Measurements from ENCODE around the gene THEM4. TPM values are rescaled to one million over a fixed set of nuclear protein-coding genes. Genes with fewer than 3 reads are reported as not detected.

The THEM4 gene
- total RNA-seq, result 14.9 TPM

DNA sequence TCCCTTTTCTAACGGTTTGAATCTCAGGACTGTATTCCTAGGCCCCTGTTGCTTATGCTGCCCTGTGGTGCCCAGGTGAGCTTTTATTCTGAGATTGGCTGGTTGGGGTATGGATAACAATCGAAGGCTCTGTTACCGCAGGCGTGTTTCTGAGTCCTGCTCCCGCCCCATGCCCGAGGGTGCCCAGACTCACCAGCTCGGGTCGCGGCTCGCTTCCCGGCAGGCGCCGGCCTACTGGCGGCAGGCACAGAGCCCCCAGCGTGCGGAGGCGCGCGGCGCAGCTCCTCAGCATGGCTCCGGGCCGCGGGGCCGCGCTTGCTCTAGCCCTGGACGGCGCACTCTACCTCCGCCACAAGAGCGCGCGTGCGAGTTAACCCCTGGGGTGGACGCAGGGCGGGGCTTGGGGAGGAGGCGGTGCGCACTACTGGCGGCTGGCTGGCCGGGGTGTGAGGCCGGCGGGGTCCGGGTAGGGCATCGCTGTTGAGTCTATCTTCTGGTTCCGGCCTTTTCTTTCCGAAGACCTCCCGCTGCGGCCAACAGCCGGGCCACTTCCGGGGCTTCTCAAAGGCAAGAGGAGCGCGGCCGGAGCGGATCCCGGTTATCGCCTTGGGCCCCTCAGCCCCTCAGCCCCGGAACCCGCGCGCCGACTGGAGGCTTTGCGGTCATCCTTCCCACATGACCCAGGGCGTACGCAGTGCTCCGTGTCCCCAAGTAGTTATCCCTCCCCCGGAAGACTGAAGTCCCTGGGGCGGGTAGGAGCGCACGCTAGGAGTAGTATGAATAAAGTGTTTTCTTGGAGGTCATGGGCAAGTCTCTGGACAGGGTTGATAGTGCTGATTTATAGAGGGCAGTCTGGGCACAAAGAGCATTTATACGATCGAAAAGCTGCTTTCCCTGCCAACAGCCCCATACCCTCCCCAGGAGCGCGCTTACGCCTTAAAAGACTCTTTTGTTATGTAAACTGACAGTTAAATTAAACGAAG, at the start of gene THEM4:
Gene THEM4, minus strand, starts transcription at position 345 of the 983 bp plus-strand sequence. Its CDS starts 53 bp downstream, at position 292.
- ATAC-seq, result peak; percentile 100
- intact Hi-C loops (cut with DNase I), result no loop called here
- peak; percentile 98 for DNase-seq (ENCODE audit: low spot score)

GRCh38 chr1:151958959-151959358, 49.6 kb upstream of the THEM4 start:
- intact Hi-C loops (cut with DNase I), result no loop called here
- DNase-seq (ENCODE audit: low spot score), result no peak
- ATAC-seq, result no peak

GRCh38 chr1:151956957-151957497, 47.7 kb upstream of the THEM4 start:
- ATAC-seq, result no peak
- intact Hi-C loops (cut with DNase I), result no loop called here
- DNase-seq (ENCODE audit: low spot score), result no peak

GRCh38 chr1:151953409-151954094, 44.2 kb upstream of the THEM4 start:
- no peak for DNase-seq (ENCODE audit: low spot score)

DNA sequence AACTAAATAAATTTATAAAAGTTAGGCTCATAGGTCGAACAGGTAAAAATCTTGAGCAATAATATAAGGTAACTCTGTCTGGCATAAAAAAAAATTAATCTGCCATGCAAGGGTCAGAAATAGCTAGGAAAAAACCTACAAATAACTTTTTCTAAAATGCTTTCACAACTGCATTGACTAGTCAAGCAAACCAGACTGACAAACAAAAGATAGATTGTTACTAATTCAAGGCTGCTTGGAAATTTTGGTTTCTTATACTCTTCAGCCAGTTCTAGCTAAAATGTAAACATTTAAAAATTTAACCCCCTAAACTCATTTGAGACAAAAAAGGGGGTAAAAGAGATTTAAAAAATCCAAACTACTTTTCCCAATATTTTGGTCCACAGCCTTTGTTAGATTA, 43.5 kb upstream of the THEM4 start:
- ATAC-seq (no peak), DNase-seq (ENCODE audit: low spot score) (no peak)
- intact Hi-C loops (cut with DNase I), result no loop called here

More at GRCh38 chr1:151953409-151954094, 44.2 kb upstream of the THEM4 start:
- ATAC-seq, result no peak
- intact Hi-C loops (cut with DNase I), result no loop called here

DNA sequence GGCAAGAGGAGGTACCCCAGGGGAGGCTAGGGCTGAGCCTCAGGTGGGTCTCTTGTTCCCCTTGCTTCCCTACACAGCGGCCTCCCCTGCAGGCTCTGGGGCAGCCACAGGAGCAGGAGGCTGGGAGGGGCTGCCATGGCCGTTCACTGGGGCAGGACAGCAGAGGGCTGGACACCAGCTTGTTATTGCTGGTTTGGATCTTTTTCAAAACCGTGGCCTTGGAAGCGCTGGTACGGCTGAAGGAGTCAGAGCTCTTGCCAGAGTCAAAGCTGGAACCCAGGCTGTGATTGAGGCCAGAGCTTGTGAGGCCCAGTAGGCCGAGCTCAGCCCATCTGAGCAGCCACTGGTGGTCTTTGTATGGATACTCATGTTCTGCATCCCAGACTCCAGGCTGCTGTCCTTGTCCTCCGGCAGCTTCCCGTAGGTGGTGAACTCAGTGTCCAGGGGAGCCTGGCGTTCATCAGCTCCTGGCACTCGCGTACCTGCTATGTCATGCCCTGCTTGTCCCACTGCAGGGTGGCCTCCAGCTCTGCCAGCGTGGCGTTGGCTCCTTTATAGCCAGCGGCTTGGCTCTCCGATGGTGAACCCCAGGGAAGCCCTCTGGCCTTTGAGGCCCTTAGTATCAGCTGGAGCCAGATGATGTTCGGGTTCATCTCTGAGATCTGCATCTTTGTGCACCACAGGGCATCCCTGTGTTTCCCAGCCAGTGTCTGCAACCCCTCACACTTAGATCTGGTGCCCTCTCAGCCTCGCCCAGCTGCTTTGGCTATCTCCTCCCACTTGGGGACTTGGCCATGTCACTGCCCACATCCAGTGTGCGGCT, 40.3 kb upstream of the THEM4 start:
- ATAC-seq (no peak), DNase-seq (ENCODE audit: low spot score) (no peak)
- intact Hi-C loops (cut with DNase I), result no loop called here

DNA sequence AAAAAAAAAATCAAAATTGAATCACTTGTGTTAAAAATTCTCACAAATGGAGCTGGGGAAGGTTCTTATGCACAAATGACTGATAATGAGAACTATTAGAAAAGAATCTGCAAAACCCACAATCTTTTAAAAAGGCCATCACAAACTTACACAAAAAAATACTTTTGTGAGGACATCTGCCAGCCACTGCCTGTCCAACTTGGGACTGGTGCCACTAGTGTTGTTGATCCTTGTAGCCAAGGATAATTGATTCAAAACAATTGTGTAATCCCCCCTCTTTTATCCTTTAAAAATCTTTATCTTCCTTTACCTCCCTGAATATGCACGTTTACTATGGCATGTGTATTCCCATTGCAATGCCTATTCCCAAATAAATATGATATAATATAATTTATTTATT, 39.2 kb upstream of the THEM4 start:
- no peak for ATAC-seq
- no peak for DNase-seq (ENCODE audit: low spot score)
- intact Hi-C loops (cut with DNase I), result no loop called here

DNA sequence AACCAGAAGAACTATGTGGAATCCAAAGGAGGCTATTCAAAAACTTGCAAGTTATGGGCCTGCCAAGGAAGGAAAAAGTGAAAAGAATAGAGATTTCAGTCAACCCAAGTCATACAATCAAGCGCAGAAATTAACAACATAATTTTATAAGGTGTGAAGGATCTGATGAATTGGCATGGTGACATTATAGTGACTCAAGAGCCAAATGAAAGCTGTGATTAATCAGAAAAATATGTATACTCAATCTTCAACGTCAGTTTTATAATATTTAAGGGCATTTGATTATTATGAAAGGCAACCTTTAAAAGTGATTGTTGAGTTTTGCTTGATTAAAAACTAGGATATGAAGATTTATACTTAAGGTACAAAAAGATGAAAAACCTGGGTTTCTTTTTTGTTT, 37.8 kb upstream of the THEM4 start:
- intact Hi-C loops (cut with DNase I), result no loop called here

GRCh38 chr1:151945725-151946722, 36.7 kb upstream of the THEM4 start:
- intact Hi-C loops (cut with DNase I), result no loop called here
- ATAC-seq (peak; percentile 97), DNase-seq (ENCODE audit: low spot score) (peak; percentile 90)

More for the DNA sequence above, 37.8 kb upstream of the THEM4 start:
- DNase-seq (ENCODE audit: low spot score), result no peak
- ATAC-seq, result no peak

DNA sequence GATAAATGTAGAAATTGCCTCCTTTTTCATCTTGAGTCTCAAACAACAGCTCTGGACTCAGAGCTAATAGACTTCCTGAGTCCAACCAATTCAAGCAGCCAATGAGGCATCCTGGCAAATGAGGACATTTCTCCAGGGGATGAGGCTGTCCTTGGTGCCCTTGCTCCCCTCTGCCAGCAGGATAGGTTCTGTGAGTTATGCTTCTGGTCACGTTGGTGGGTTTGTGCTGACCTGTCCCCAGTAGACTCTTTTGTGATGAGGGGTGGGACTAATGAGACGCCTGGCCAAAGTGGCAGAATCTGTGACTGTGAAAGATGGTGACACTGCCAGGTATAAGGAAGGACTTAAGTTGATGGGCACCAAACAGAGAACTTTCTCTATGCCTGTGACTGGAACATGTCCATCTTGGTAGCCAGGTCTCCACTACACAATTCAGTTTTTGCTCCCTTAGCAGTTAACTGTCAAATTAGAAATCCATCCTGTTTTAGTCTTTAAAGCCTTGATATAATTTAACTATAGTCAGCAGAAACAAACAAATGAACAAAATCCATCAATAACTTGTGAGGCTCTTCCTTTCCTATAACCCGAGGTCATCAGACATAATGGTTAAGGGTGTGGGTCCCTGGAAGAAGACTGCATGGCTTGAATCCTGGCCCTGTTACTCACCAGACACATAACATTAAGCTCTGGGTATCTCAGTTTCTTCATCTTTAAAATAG, 35.7 kb upstream of the THEM4 start:
- no peak for ATAC-seq
- intact Hi-C loops (cut with DNase I), result no loop called here
- no peak for DNase-seq (ENCODE audit: low spot score)

GRCh38 chr1:151944126-151944856, 35.0 kb upstream of the THEM4 start:
- peak; percentile 33 for ATAC-seq
- no peak for DNase-seq (ENCODE audit: low spot score)
- intact Hi-C loops (cut with DNase I), result no loop called here

- DNase-seq (ENCODE audit: low spot score) (no peak), ATAC-seq (no peak)
- intact Hi-C loops (cut with DNase I), result no loop called here
These were observed 34.3 kb upstream of the THEM4 start for GRCh38 chr1:151943591-151943990.

DNA sequence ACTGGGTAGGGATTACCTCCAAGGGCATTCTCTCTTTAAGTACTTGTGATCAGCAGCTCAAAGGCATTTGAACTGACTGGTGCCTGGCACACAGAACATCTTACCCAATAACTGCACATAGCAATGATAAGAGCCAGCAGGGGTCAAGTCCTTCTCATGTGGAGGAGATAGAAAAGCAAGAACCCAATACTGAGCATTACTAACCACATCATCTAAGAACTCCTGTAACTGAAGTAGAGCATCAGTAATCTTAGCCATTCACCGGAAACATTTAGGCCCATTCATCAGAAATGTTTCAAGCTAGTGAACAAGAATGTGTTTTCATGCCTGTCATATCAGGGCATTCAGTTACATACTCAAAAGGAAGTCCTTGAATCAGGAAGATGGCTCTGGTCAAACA, 33.6 kb upstream of the THEM4 start:
- no peak for ATAC-seq
- DNase-seq (ENCODE audit: low spot score), result no peak
- intact Hi-C loops (cut with DNase I), result no loop called here

GRCh38 chr1:151940541-151940940, 31.2 kb upstream of the THEM4 start:
- ATAC-seq, result no peak
- DNase-seq (ENCODE audit: low spot score), result no peak
- intact Hi-C loops (cut with DNase I), result no loop called here

GRCh38 chr1:151939779-151940178, 30.5 kb upstream of the THEM4 start:
- intact Hi-C loops (cut with DNase I), result no loop called here
- DNase-seq (ENCODE audit: low spot score) (no peak), ATAC-seq (no peak)

DNA sequence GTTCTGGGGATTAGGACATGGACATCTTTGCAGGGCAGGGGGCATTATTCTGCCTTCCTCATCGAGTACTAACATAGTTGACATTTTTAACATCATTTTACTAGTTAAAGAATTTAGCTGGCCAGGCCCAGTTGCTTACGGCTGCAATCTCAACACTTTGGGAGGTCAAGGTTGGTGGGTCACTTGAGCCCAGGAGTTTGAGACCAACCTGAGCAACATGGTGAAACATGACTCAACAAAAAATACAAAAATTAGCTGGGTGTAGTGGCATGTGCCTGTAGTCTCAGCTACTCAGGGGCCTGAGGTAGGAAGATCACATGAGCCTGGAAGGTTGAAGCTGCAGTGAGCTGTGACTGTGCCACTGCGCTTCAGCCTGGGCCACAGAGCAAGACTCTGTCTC, 29.8 kb upstream of the THEM4 start:
- no peak for ATAC-seq
- DNase-seq (ENCODE audit: low spot score), result no peak
- intact Hi-C loops (cut with DNase I), result no loop called here

GRCh38 chr1:151936653-151937052, 27.3 kb upstream of the THEM4 start:
- intact Hi-C loops (cut with DNase I), result no loop called here
- DNase-seq (ENCODE audit: low spot score), result no peak
- no peak for ATAC-seq

All from sciatic nerve (tissue), 2 donors.